GM21360 (cell line): Measurements from ENCODE around the gene SNX24.
"Not testable (repeated sequence)": the region's sequence is repeated elsewhere in the genome, so short reads cannot be mapped to it uniquely, and the experiment has no call there.

Experiments
- ATAC-seq: cut with Tn5 transposase; IDR thresholded peaks from one replicate; pipeline ENCODE4 v1.9.1; 2021; ENCODE audit warnings: mild to moderate bottlenecking, moderate library complexity; ENCODE audit not compliant: unreplicated experiment

SNX24 gene, protein sequence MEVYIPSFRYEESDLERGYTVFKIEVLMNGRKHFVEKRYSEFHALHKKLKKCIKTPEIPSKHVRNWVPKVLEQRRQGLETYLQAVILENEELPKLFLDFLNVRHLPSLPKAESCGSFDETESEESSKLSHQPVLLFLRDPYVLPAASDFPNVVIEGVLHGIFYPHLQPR

DNA sequence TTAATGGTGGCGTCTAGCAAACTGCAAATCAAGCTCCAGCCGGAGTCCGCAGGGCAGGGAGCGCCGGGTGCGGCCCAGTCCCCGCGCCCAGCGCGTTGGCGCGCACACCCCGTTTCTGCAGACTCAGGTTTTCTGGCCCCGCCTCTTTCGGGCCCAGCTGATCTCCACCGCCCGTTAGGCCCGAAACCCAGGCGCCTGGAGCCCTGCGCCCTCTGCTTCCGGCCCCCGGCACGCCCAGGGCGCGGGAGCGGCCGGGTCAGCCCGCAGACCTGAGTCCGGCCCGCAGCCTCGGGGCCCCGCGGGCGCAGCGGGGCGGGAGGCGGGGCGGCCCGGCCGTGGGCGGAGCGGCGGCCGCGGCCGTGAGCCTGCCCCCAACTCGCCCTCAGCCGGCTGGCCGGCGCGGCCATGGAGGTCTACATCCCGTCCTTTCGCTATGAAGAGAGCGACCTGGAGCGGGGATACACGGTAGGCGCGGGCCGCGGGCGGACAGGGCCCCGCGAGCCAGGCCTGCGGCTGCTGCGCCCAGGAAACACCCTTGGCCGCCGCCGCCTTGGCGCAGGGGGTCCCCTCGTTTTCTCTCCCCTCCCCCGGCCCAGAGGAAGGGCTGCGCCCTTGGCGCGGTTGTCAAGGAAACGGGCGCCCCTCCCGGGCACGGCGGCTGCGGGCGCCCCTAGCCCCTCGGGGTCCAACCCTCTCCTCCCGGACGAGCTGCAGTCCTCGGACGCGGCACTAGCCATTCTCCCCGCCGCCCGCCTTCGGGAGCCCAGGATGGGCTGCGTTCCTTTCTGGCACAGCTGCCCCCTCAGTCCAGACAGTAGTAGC lies at the start of gene SNX24:
TSS of gene SNX24 (plus strand) at position 385 of the 822 bp plus-strand sequence. CDS start at position 406, 21 bp downstream.
- peak; percentile 86 for ATAC-seq

DNA sequence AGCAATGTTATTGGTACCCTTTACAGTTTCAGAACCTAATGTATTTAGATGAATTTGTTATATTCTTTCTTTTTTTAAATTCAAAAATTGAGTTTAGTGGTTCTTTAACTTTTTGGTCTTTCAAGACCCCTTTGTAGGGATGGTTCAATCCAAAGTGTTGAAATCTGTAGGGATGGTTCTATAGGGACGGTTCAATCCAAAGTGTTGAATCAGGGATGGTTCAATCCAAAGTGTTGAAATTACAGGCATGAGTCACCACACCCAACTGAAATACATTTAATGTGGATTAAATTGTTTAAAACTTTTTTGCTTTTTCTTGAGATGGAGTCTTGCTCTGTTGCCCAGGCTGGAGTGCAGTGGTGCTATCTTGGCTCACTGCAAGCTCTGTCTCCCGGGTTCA lies 39.9 kb upstream of the SNX24 start:
- ATAC-seq, result no peak

DNA sequence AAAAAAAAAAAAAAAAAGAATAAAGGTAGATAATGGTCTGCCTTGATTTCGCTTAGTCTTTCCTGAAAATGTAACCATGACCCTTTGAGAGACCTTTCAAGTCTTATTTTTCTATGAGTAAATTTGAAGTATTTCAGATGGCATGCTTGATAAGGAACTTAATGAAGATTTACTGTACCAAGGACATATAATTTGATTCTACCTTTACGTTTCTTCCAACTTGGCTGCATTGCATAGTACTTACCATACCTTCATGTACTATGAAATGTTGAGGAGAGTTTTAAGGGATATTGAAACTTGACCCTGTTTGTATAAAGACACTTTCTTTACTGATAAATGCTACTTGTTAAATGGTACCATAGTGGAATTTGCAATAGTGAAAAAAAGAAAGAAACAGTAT lies 35.0 kb upstream of the SNX24 start:
- no peak for ATAC-seq

DNA sequence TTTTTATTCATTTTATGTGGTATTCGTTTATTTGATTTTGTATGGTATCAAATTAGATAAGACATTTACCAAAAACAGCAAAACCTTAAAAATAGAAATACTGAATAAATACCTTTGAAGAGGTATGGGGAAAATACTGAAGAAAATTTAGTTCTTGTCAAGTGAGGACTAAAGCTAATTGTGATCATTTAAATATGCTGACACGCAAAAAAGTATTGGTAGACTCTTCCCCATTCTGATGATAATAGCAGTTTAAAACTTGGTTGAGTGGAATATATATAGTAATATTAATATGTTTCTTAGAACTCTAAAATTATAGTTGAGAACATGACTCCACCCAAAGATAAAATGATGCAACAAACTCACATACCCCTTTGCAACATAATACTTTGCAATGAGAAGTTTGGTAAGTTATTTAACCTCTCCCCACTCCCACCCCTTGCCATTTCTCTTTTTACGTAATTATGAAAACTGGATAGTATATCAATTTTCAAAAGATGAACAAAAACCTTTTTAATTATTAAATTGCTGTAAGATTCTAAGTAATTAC lies 30.1 kb upstream of the SNX24 start:
- ATAC-seq, result no peak

DNA sequence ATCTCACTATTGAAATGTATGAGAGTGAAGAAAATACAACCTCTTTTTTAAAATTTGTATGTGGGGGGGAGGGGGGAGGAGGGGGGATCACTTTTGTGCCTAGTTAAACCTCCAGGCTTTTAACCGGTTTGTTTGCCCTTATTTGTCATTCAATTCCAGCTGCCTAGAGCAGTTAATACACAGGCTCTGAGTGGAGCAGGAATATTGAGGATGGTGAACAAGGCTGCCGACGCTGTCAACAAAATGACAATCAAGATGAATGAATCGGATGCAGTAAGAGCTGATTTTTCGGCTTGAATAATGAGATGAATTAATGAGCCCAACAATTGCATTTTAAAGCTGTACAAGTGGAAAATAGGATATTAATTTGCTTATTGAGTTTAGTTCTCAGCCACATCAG lies 28.7 kb upstream of the SNX24 start:
- ATAC-seq, result no peak

DNA sequence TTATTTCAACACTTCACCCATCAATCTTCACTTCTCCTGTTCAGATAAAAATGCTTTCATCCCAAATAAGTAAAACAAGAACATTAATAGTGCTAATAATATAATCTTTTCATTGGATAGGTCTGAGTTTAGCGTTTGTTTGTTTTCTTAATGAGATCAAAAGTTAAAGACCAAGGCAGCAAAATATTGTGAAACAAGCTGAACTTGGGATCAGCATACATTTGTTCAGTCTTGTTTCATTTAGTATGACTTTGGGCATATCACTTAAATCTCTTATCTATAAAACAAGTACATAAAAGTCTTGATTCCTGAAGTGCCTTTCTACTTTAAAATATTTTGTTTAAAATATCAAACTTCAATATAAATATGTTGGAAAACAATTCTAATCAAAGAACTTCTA lies 13.4 kb upstream of the SNX24 start:
- no peak for ATAC-seq

DNA sequence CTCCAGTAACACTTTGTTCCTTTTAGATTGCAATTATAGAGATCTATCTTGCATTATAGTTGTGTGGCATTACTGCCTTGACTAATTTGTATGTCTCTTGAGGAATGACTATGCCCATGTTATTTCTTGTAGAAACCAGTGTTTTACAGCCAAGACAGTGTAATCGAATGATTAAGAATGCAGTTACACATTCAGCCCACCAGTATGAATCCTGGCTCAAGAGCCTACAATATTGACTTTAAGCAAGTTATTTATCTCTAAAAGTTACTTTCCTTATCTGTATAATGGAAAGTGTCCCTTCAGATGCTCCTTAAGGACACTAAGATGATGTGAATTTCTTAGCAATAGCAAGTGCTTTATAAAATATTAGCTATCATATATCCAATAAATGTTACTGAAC lies 9.7 kb upstream of the SNX24 start:
- no peak for ATAC-seq

DNA sequence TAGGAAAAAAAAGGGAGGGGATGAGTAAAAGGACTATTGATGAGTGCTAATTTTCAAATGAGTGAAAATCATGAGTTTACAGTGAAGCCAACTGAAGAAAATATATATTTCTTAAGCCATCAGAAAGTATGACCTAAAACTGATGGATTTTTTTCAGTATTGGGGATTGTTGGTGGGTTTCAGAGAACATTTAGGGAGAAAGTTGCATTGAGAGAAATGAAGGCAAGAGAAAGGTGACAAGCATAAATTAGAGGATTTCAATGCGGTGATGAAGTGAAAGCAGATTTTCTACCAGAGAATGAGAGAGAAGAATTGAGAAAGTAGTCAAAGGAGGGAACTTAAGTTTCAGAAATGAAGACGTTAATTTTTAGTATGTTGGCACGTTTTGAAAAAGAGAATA lies 8.5 kb upstream of the SNX24 start:
- no peak for ATAC-seq

DNA sequence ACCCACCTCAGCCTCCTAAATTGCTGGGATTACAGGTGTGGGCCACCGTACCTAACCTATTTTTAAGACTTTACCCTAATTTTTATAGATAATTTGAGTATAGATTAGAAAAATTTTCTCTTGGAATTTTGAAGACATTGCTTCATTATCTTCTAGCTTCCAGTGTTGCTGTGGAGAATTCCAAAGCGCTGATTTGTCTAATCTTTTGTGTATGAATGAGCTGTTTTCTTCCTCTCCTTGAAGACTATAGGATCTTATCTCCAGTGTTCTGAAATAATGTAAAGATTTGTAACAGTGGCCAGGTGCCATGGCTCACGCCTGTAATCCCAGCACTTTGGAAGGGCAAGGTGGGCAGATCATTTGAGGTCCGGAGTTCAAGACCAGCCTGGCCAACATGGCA lies 5.7 kb upstream of the SNX24 start:
- no peak for ATAC-seq

DNA sequence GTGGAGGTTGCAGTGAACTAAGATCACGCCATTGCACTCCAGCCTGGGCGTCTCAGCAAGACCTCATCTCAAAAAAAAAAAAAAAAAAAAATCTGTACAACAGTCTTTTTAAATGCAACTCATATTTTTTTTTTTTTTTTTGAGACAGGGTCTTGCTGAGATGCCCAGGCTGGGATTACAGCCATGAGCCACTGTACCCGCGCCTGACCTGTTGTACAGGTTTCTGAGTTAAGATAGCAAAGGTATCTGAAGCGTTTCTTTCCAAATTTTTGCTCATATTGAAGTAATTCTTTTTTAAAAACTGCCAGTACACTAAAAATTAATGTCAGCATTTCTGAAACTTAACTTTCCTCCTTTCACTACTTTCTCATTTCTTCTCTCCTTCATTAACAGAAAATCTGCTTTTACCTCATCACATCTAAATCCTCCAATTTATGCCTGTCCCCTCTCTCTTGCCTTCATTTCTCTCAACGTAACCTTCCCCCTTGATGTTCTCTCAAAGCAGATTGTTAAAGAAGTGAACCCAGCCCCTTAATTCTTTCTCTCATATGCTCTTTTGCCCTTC lies 3.3 kb upstream of the SNX24 start:
- no peak for ATAC-seq

DNA sequence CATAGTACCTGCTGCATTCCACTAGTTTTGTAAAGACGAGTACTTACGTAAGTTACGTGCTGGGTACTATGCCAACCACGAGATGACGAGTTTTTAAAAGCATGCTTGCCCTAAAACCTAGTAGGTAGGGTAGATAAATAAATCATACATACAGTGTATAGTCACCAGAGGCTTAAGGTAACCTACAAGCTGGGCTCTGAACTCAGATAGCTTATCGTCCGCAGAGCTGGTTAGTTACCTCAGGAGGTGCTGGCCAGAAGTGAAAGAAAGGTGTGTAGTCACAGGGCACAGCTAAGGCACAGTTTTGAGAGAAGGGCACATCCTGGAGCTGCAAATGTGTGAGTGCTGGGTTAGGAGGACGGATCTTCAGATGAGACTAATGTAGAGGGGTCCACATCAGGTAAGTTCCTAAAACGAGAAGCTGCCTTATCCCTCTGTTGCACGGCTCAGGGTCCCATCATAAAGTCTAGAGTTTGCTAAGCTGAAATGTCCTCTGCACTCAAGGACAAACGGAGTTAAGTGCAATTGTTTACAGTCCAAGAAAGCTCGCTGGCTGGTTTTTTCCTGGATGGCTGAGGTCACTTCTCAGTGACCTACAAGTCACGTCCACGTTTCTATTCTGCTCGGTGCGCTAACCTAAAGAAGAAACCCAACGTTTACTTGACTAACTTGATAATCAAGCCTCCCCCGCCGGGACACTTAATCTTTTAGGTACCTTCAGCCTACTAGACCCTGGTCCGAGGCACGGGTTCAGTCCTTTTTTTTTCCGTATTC lies 1.1 kb upstream of the SNX24 start:
- ATAC-seq, result no peak

DNA sequence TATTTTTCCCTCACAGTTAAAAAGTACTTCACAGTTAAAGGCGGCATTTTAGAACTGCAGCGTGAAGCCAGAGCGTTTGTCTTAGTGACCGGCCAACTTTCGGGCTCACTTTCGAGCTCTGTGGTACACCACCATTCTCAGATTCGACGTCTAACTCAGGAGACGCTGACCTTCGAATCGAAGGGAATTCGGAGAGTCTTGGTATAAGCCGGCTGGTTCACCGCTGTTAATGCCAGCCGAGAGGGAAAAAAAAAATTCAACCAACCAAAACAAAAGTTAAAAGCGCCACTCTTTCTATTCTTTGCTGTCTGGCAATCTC lies 544 bp upstream of the SNX24 start:
- peak; percentile 26 for ATAC-seq

DNA sequence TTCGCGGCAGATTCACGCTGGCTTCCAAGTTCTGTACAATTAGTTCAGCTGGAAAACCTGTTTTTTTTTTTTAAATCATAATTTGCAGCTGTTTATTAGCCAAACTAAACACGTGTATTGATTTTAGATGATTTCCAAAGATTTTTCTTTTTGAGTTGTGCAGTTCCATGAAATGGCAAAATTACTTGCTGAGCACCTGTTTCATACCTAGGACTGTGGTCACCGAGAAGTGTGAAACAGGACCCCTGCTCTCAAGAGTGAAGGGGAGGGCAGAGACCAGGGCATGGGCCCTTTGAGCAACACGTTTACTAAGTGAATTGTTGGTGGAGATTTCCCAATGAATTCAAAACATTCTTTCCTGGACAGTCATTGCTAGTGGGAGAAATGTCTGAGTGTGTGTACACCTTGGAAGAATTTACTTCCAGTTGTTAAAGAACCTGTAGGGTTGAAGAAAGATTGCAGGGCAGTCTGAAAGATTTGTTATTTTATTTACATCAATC lies 688 bp downstream of the SNX24 start:
- no peak for ATAC-seq

DNA sequence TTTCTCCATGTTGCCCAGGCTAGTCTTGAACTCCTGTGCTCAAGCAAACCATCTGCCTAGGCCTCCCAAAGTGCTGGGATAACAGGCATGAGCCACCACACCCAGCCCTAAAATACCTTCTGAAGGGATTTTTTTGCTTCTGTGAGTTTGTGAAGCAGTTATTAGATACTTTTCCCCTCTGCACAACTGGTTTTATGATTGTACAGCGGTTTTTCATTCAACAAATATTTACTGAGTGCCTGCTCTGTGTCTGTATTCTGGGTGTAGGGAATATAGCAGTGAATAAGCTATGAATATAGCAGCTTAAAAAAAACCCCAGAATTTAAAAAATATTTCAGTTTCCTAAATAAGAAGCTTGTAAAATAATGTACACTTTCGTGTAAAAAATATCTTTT lies 2.3 kb downstream of the SNX24 start:
- ATAC-seq, result no peak

DNA sequence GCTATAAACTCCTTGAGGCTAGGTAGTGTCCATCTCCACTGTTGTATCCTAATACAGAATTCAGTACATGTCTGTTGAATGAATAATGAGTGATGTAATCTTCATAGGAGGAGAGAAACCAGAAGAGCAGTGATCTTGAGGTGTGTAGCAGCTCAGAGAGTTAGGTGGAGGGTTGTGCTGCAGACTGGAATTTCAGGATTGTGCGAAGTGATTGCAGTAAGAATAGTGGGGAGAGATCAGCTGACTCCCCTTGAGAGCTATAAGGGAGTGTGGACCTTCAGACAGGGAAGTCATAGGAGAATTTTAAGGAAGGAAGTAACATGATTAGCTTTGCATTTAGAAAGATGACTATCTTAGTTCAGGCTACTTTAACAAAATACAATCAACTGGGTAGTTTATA lies 4.4 kb downstream of the SNX24 start:
- ATAC-seq, result no peak

DNA sequence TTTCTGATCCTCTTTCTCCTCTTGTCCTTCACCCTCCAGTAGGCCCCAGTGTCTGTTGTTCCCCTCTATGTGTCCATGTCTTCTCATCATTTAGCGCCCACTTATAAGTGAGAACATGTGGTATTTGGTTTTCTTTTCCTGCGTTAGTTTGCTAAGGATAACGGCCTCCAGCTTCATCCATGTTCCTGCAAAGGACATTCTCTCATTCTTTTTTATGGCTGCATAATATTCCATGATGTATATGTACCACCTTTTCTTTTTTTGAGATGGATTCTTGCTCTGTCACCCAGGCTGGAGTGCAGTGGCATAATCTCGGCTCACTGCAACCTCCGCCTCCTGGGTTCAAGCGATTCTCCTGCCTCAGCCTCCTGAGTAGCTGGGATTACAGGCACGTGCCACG lies 12.1 kb downstream of the SNX24 start:
- ATAC-seq, result not testable (repeated sequence)

DNA sequence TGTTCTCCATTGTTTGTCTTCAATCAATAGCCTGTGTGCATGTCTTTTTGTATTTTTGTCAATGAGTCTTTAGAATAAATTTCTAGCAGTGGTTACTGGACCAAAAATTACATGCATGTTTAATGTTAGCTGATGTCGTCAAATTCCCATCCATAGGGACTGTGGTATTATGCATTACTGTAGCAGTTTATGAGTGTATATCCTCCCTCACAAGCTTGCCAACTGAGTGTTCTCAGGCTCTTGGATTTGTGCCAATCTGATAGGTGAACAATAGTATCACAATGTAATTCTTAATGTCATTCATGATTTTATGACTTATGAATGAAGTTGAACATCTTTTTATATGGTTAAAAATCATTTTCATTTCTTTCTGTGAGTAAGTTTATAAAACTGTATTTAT lies 13.0 kb downstream of the SNX24 start:
- ATAC-seq, result no peak

DNA sequence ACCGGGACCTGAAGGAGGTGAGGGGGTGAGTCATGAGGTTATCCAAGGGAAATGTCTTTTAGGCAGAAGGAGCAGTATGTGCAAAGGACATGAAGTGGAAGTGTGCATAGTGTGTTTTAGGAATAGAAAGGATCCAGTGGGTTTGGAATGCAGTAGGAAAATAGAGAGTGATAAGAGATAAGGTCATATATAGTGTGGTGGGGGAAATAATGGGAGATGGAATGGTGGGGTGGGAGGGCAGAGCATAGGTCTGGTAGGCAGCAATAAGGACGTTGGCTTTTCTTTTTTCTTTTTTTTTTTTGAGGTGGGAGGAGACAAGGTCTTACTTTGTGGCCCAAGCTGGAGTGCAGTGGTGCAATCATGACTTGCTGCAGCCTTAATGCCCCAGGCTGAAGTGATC lies 17.8 kb downstream of the SNX24 start:
- no peak for ATAC-seq

DNA sequence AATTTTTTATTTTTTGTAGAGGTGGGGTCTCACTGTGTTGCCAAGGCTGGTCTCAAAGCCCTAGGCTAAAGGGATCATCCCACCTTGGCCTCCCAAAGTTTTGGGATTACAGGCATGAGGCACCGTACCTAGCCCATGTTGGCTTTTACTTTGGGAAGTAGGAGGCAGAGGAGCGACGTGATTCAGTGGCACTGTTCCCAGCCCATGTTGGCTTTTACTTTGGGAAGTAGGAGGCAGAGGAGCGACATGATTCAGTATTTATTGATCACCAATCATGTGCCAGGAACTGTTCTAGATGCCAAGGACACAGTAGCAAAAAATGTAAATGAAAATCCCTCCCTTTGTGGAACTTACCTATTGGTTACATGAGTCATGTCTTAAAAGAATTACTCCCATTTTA lies 18.3 kb downstream of the SNX24 start:
- ATAC-seq, result no peak

DNA sequence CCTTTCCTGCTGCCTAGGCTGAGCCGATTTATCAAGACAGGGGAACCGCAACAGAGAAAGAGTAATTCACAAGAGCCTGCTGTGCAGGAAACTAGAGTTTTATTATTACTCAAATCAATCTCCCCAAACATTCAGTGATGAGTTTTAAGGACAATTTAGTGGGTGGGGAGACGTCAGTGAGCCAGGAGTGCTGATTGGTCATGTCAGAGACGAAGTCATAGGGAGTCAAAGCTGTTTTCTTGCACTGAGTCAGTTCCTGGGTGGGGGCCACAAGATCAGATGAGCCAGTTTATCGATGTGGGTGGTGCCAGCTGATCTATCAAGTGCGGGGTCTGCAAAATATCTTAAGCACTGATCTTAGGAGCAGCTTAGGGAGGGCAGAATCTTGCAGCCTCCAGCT lies 19.0 kb downstream of the SNX24 start:
- ATAC-seq, result no peak

DNA sequence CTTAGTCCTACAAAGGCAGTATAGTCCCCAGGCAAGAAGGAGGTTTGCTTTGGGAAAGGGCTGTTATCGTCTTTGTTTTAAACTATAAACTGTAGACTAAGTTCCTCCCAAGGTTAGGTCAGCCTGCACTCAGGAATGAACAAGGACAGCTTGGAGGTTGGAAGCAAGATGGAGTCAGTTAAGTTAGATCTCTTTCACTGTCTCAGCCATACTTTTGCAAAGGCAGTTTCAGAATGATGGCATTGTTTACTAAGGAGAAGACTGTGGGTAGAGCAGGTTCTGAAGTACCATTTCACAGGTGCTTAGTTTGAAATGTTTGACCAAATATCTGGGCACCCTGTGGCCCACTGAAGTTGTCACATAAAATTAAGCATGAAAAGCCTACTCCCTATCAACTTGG lies 19.4 kb downstream of the SNX24 start:
- no peak for ATAC-seq
